Neural cell (in vitro differentiated cells): ENCODE data around the gene GPX3. TPM values are rescaled to one million over a fixed set of nuclear protein-coding genes. Genes with fewer than 3 reads are reported as not detected.

Source experiments
- H2AFZ ChIP-seq: fragments of 200-600, 300-800 bp; sonication (generic), shearing (Covaris generic); 2 replicates; pipeline ENCODE4 v1.6.0; 2014; ENCODE audit warnings: low read depth, mild to moderate bottlenecking, antibody characterized with exemption, low read length, moderate library complexity
- H3F3A ChIP-seq: fragments of 200-600 bp; shearing (Covaris generic); 2 replicates; pipeline ENCODE4 v1.6.1; 2016; ENCODE audit warnings: mild to moderate bottlenecking, moderate library complexity, mixed read lengths, antibody characterized with exemption, low read length; ENCODE audit not compliant: insufficient read depth, poor library complexity, severe bottlenecking
- H3K27ac ChIP-seq: fragments of 200-600, 300-800 bp; sonication (generic), shearing (Covaris generic); 2 replicates; pipeline ENCODE4 v1.5.1; 2014; ENCODE audit warnings: mild to moderate bottlenecking, low read length, moderate library complexity
- H3K27me3 ChIP-seq: fragments of 300-800, 200-600 bp; sonication (generic), shearing (Covaris generic); 2 replicates; pipeline ENCODE4 v1.6.0; 2014; ENCODE audit warnings: mild to moderate bottlenecking, low read depth, low read length, moderate library complexity; ENCODE audit not compliant: insufficient read depth
- H3K36me3 ChIP-seq: fragments of 300-800, 200-600 bp; sonication (generic), shearing (Covaris generic); 2 replicates; pipeline ENCODE4 v1.5.1; 2014; ENCODE audit warnings: mild to moderate bottlenecking, antibody characterized with exemption, low read length, moderate library complexity; ENCODE audit not compliant: insufficient read depth
- H3K4me2 ChIP-seq: fragments of 300-800, 200-600 bp; sonication (generic), shearing (Covaris generic); 2 replicates; pipeline ENCODE4 v1.6.0; 2014; ENCODE audit warnings: mild to moderate bottlenecking, low read length
- H3K4me3 ChIP-seq: fragments of 300-800, 200-600 bp; sonication (generic), shearing (Covaris generic); 2 replicates; pipeline ENCODE4 v1.5.1; 2014; ENCODE audit warnings: mild to moderate bottlenecking, low read length, moderate library complexity
- H3K79me2 ChIP-seq: fragments of 200-600 bp; shearing (Covaris generic); replicated peaks from 2 replicates; pipeline ENCODE4 v1.6.0; 2014; ENCODE audit warnings: mild to moderate bottlenecking, low read length, moderate library complexity; ENCODE audit not compliant: insufficient read depth
- H3K9ac ChIP-seq: fragments of 300-800, 200-600 bp; sonication (generic), shearing (Covaris generic); 2 replicates; pipeline ENCODE4 v1.6.1; 2016; ENCODE audit warnings: mild to moderate bottlenecking, low read length, mixed read lengths
- H3K9me2 ChIP-seq: fragments of 200-600 bp; shearing (Covaris generic); 2 replicates; pipeline ENCODE4 v1.6.1; 2016; ENCODE audit warnings: mild to moderate bottlenecking, low read length, mixed read lengths; ENCODE audit not compliant: insufficient read depth
- H3K9me3 ChIP-seq: fragments of 200-600, 300-800 bp; sonication (generic), shearing (Covaris generic); 2 replicates; pipeline ENCODE4 v1.6.1; 2016; ENCODE audit warnings: mild to moderate bottlenecking, mixed run types, low read length, moderate library complexity, mixed read lengths
- H4K20me1 ChIP-seq: fragments of 200-600 bp; shearing (Covaris generic); 2 replicates; pipeline ENCODE4 v1.6.1; 2016; ENCODE audit warnings: mild to moderate bottlenecking, mixed run types; ENCODE audit not compliant: insufficient read depth
- EP300 ChIP-seq: fragments of 450-650 bp; conservative IDR thresholded peaks from 2 replicates; pipeline ENCODE4 v1.6.1; 2014; ENCODE audit warnings: antibody characterized with exemption, mild to moderate bottlenecking, moderate library complexity; ENCODE audit not compliant: poor library complexity, severe bottlenecking
- EZH2 ChIP-seq: fragments of 200-600, 300-800 bp; shearing (Covaris generic), sonication (generic); IDR thresholded peaks from 2 replicates; pipeline ENCODE4 v1.6.1; 2014; ENCODE audit warnings: antibody characterized with exemption, low read length, borderline replicate concordance, mild to moderate bottlenecking; ENCODE audit not compliant: insufficient read depth, poor library complexity, severe bottlenecking
- MXI1 ChIP-seq: fragments of 450-650 bp; conservative IDR thresholded peaks from 2 replicates; pipeline ENCODE4 v1.6.1; 2014; ENCODE audit warnings: antibody characterized with exemption, mild to moderate bottlenecking; ENCODE audit not compliant: poor library complexity, severe bottlenecking
- POLR2AphosphoS5 ChIP-seq: IDR thresholded peaks from 2 replicates; pipeline ENCODE4 v1.6.1; 2012
- RAD21 ChIP-seq: fragments of 450-650 bp; conservative IDR thresholded peaks from 2 replicates; pipeline ENCODE4 v1.6.1; 2014; ENCODE audit warnings: antibody characterized with exemption, mild to moderate bottlenecking, moderate library complexity
- SMC3 ChIP-seq: fragments of 450-650 bp; conservative IDR thresholded peaks from 2 replicates; pipeline ENCODE4 v1.6.1; 2014; ENCODE audit warnings: antibody characterized with exemption, mild to moderate bottlenecking, moderate library complexity; ENCODE audit not compliant: poor library complexity
- TAF1 ChIP-seq: IDR thresholded peaks from 2 replicates; pipeline ENCODE4 v1.6.1; 2012; ENCODE audit warnings: low read depth
- polyA plus RNA-seq: library from polyadenylated mRNA; depleted of rRNA; stranded (reverse); fragments of >200 nt; gene quantifications from 2 replicates; pipeline ENCODE4 v1.2.3, GENCODE V29; 2014
- TF ChIP-seq, protein P1 (sequence below): fragments of 450-650 bp; IDR thresholded peaks from 2 replicates; pipeline ENCODE4 v1.5.1; 2014; ENCODE audit warnings: antibody characterized with exemption, mild to moderate bottlenecking, moderate library complexity; ENCODE audit not compliant: poor library complexity, severe bottlenecking
- TF ChIP-seq, protein P2 (sequence below): IDR thresholded peaks from 2 replicates; pipeline ENCODE4 v1.6.1; 2012; ENCODE audit warnings: borderline replicate concordance

GPX3 gene
- polyA plus RNA-seq, 1 donor from 2014 or later = 4.0 TPM

DNA sequence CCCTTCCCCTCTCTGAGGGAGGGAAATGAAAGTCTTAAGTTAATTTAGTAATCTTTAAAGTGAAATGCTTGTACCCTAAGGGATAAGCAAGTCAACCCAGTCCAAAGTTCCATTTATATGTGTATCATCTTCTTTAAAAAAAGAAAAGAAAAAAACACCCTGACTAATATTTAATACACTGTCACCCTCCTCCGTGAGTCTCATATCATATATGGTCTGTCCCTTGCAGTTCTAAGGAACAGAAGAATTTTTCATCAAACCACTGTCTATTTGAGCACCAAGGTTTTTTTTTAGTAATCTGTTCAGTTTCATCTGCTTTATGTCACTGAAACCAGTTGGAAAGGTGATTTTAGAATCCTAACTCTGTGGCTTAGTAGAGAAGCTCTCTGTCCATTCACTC is 45.2 kb downstream of the GPX3 start:
- no peaks in the 10 kb centered on the region for H3K27me3 ChIP-seq
- H3K4me2 ChIP-seq = no peak overlapping the region
- no peak overlapping the region for H3K4me3 ChIP-seq
- H3K9me2 ChIP-seq = no peaks in the 10 kb centered on the region
- H3F3A ChIP-seq = no peaks in the 10 kb centered on the region
- TF ChIP-seq SMC3 = no peak
- TF ChIP-seq POLR2AphosphoS5 = no peak
- TF ChIP-seq, protein P1, sequence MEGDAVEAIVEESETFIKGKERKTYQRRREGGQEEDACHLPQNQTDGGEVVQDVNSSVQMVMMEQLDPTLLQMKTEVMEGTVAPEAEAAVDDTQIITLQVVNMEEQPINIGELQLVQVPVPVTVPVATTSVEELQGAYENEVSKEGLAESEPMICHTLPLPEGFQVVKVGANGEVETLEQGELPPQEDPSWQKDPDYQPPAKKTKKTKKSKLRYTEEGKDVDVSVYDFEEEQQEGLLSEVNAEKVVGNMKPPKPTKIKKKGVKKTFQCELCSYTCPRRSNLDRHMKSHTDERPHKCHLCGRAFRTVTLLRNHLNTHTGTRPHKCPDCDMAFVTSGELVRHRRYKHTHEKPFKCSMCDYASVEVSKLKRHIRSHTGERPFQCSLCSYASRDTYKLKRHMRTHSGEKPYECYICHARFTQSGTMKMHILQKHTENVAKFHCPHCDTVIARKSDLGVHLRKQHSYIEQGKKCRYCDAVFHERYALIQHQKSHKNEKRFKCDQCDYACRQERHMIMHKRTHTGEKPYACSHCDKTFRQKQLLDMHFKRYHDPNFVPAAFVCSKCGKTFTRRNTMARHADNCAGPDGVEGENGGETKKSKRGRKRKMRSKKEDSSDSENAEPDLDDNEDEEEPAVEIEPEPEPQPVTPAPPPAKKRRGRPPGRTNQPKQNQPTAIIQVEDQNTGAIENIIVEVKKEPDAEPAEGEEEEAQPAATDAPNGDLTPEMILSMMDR = no peak
- TF ChIP-seq, protein P2, sequence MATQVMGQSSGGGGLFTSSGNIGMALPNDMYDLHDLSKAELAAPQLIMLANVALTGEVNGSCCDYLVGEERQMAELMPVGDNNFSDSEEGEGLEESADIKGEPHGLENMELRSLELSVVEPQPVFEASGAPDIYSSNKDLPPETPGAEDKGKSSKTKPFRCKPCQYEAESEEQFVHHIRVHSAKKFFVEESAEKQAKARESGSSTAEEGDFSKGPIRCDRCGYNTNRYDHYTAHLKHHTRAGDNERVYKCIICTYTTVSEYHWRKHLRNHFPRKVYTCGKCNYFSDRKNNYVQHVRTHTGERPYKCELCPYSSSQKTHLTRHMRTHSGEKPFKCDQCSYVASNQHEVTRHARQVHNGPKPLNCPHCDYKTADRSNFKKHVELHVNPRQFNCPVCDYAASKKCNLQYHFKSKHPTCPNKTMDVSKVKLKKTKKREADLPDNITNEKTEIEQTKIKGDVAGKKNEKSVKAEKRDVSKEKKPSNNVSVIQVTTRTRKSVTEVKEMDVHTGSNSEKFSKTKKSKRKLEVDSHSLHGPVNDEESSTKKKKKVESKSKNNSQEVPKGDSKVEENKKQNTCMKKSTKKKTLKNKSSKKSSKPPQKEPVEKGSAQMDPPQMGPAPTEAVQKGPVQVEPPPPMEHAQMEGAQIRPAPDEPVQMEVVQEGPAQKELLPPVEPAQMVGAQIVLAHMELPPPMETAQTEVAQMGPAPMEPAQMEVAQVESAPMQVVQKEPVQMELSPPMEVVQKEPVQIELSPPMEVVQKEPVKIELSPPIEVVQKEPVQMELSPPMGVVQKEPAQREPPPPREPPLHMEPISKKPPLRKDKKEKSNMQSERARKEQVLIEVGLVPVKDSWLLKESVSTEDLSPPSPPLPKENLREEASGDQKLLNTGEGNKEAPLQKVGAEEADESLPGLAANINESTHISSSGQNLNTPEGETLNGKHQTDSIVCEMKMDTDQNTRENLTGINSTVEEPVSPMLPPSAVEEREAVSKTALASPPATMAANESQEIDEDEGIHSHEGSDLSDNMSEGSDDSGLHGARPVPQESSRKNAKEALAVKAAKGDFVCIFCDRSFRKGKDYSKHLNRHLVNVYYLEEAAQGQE = no peak
- TF ChIP-seq EP300 = no peak
- TF ChIP-seq MXI1 = no peak
- TF ChIP-seq TAF1 = no peak
- TF ChIP-seq RAD21 = no peak
- TF ChIP-seq EZH2 = no peak
- no peak overlapping the region for H3K9ac ChIP-seq
- H3K27ac ChIP-seq = no peak overlapping the region
- no peaks in the 10 kb centered on the region for H3K9me3 ChIP-seq
- H2AFZ ChIP-seq = no peak overlapping the region
- no peaks in the 10 kb centered on the region for H3K79me2 ChIP-seq
- no peaks in the 10 kb centered on the region for H3K36me3 ChIP-seq
- no peaks in the 10 kb centered on the region for H4K20me1 ChIP-seq

DNA sequence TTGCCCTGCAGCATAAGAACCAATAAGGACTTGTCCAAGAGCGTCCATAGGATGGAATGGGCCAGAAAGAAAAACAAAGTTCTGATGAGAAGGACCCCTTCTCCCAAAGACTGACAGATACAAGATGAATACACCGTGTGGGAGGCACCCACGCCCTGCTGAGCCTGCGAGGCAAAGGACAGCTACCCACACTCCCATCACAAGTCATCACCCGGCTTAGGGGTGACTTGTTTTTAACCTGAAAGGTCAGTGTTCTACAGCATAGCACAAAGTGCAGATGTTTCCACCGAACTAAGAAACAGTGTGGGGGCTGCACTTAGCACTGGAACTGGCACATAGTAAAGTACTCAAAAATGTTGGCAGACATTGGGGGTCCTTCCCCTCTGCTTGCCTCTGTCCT is 46.5 kb downstream of the GPX3 start:
- no peaks in the 10 kb centered on the region for H3K9me3 ChIP-seq
- H3K27ac ChIP-seq = no peak overlapping the region
- H3F3A ChIP-seq = no peaks in the 10 kb centered on the region
- no peaks in the 10 kb centered on the region for H4K20me1 ChIP-seq
- no peaks in the 10 kb centered on the region for H3K36me3 ChIP-seq
- H3K9me2 ChIP-seq = no peaks in the 10 kb centered on the region
- H2AFZ ChIP-seq = no peak overlapping the region
- no peaks in the 10 kb centered on the region for H3K27me3 ChIP-seq
- no peak overlapping the region for H3K9ac ChIP-seq
- H3K79me2 ChIP-seq = no peaks in the 10 kb centered on the region
- TF ChIP-seq, protein P2 = no peak
- no peak for TF ChIP-seq TAF1
- no peak for TF ChIP-seq RAD21
- no peak for TF ChIP-seq MXI1
- no peak for TF ChIP-seq POLR2AphosphoS5
- no peak for TF ChIP-seq SMC3
- TF ChIP-seq, protein P1 = no peak
- no peak for TF ChIP-seq EP300
- no peak for TF ChIP-seq EZH2
- H3K4me2 ChIP-seq = no peak overlapping the region
- no peak overlapping the region for H3K4me3 ChIP-seq
